ENCODE measurements around the gene TOP1.
A peak's percentile ranks its signal among the peaks of the same experiment; 100 is the strongest.

The TOP1 gene

DNA sequence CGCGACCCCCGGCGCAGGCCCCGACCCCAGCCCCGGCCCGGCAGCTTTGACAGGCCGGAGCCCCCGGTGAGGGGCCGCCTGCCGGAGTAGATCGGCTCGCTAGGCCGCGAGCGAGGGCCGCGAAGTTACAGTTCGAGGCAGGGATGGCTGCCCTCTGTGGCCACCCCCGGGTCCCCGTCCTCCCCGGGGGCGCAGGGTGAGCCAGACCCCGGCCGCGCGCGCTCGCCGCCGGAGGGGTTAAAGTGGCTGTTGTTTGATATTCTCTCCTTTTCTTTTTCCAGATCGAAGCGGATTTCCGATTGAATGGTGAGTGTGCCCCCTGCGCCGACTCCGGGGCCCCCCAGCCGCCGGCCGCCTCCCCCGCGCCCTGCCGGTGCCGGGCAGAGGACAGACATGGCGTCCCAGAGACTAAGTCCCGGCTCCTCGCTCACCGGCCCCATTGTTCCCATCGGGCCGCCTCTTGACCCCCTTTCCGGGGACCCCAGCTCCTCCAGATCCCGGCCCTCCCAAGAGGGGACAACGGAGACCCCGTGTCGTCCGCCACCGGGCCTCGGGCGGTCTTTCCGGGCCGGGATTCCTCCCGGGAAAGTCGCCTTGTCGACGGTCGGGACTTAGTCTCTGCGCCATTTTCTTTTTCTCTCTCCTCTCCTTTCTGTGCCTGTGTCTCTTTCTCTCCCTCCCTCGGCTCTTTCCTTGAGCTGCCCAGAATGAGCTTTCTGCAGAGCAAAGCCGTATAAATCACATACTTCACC lies 704 bp downstream of the TOP1 start:
- ChIA-PET CTCF (interaction anchor here (5.9 kb wide), 1 partner anchor 39 kb away, joined by 19 read pairs; no protein-coding TSS in a partner anchor), POLR2A (interaction anchor here (0.8 to 1.2 kb wide), 4 partner anchors 11 to 58 kb away, joined by 3 to 4 read pairs (median 3); no protein-coding TSS in a partner anchor)
- peaks cover 0 to 15% of the 10 kb centered on the region in 2 experiments; a peak in 1 of 3 replicates for H3K36me3 ChIP-seq (ENCODE audit: control insufficient read depth in 2 of 2, insufficient read depth in 1 of 2, low read length in 2 of 2)
- H3K9me3 ChIP-seq (ENCODE audit: control insufficient read depth, insufficient read depth, low read depth, low read length), result no peaks in the 10 kb centered on the region
- peak overlapping the region; percentile 62 for H3K4me3 ChIP-seq (ENCODE audit: low read depth, low read length)
- H3K27ac ChIP-seq (ENCODE audit: extremely low read depth, low read depth, low read length), result peak overlapping the region; percentile 88
- peaks cover 13% of the 10 kb centered on the region for H3K4me1 ChIP-seq (ENCODE audit: control insufficient read depth, insufficient read depth, low read length)
- TF ChIP-seq ZNF23 (tag by site-specific recombination; IDR thresholded peaks at IDR 0.05; ENCODE audit: borderline replicate concordance) (no peak), ZNF140 (tag by site-specific recombination; IDR thresholded peaks at IDR 0.05) (no peak), GLI4 (tag by site-specific recombination; IDR thresholded peaks at IDR 0.05) (no peak), RBAK (tag by site-specific recombination; IDR thresholded peaks at IDR 0.05) (no peak), ZNF248 (tag by site-specific recombination; IDR thresholded peaks at IDR 0.05) (no peak), ZNF658 (tag by site-specific recombination; IDR thresholded peaks at IDR 0.05) (no peak), ZNF114 (tag by site-specific recombination; IDR thresholded peaks at IDR 0.05) (no peak), ZNF558 (tag by site-specific recombination; IDR thresholded peaks at IDR 0.05) (no peak), MYNN (tag by site-specific recombination; IDR thresholded peaks at IDR 0.05; ENCODE audit: borderline replicate concordance) (no peak), ZBTB21 (tag by site-specific recombination; IDR thresholded peaks at IDR 0.05) (no peak), SP3 (tag by site-specific recombination; IDR thresholded peaks at IDR 0.05) (no peak), ZNF146 (tag by site-specific recombination; IDR thresholded peaks at IDR 0.05) (no peak), KLF16 (tag by site-specific recombination; IDR thresholded peaks at IDR 0.05) (no peak), ZNF121 (tag by site-specific recombination; IDR thresholded peaks at IDR 0.05) (no peak), ZNF350 (tag by site-specific recombination; IDR thresholded peaks at IDR 0.05) (no peak), ZFP37 (tag by site-specific recombination; IDR thresholded peaks at IDR 0.05) (no peak), ZNF404 (tag by site-specific recombination; IDR thresholded peaks at IDR 0.05) (no peak), ZNF292 (tag by site-specific recombination; IDR thresholded peaks at IDR 0.05; ENCODE audit: borderline replicate concordance, low read depth) (no peak), ZNF423 (tag by site-specific recombination; IDR thresholded peaks at IDR 0.05) (no peak), ZNF37A (tag by site-specific recombination; IDR thresholded peaks at IDR 0.05) (no peak), ZNF670 (tag by site-specific recombination; IDR thresholded peaks at IDR 0.05; ENCODE audit: low read depth) (no peak)
- TF ChIP-seq, protein P1, sequence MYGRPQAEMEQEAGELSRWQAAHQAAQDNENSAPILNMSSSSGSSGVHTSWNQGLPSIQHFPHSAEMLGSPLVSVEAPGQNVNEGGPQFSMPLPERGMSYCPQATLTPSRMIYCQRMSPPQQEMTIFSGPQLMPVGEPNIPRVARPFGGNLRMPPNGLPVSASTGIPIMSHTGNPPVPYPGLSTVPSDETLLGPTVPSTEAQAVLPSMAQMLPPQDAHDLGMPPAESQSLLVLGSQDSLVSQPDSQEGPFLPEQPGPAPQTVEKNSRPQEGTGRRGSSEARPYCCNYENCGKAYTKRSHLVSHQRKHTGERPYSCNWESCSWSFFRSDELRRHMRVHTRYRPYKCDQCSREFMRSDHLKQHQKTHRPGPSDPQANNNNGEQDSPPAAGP (tag by site-specific recombination; IDR thresholded peaks at IDR 0.05), result no peak
- TF ChIP-seq, protein P2, sequence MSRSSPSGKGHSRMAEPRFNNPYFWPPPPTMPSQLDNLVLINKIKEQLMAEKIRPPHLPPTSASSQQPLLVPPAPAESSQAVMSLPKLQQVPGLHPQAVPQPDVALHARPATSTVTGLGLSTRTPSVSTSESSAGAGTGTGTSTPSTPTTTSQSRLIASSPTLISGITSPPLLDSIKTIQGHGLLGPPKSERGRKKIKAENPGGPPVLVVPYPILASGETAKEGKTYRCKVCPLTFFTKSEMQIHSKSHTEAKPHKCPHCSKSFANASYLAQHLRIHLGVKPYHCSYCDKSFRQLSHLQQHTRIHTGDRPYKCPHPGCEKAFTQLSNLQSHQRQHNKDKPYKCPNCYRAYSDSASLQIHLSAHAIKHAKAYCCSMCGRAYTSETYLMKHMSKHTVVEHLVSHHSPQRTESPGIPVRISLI (tag by site-specific recombination; IDR thresholded peaks at IDR 0.05), result no peak
- TF ChIP-seq, protein P3, sequence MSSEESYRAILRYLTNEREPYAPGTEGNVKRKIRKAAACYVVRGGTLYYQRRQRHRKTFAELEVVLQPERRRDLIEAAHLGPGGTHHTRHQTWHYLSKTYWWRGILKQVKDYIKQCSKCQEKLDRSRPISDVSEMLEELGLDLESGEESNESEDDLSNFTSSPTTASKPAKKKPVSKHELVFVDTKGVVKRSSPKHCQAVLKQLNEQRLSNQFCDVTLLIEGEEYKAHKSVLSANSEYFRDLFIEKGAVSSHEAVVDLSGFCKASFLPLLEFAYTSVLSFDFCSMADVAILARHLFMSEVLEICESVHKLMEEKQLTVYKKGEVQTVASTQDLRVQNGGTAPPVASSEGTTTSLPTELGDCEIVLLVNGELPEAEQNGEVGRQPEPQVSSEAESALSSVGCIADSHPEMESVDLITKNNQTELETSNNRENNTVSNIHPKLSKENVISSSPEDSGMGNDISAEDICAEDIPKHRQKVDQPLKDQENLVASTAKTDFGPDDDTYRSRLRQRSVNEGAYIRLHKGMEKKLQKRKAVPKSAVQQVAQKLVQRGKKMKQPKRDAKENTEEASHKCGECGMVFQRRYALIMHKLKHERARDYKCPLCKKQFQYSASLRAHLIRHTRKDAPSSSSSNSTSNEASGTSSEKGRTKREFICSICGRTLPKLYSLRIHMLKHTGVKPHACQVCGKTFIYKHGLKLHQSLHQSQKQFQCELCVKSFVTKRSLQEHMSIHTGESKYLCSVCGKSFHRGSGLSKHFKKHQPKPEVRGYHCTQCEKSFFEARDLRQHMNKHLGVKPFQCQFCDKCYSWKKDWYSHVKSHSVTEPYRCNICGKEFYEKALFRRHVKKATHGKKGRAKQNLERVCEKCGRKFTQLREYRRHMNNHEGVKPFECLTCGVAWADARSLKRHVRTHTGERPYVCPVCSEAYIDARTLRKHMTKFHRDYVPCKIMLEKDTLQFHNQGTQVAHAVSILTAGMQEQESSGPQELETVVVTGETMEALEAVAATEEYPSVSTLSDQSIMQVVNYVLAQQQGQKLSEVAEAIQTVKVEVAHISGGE (tag by site-specific recombination; conservative IDR thresholded peaks at IDR 0.05; ENCODE audit: low read depth), result peak; percentile 37
- TF ChIP-seq, protein P4, sequence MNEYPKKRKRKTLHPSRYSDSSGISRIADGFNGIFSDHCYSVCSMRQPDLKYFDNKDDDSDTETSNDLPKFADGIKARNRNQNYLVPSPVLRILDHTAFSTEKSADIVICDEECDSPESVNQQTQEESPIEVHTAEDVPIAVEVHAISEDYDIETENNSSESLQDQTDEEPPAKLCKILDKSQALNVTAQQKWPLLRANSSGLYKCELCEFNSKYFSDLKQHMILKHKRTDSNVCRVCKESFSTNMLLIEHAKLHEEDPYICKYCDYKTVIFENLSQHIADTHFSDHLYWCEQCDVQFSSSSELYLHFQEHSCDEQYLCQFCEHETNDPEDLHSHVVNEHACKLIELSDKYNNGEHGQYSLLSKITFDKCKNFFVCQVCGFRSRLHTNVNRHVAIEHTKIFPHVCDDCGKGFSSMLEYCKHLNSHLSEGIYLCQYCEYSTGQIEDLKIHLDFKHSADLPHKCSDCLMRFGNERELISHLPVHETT (tag by site-specific recombination; IDR thresholded peaks at IDR 0.05), result no peak
- TF ChIP-seq, protein P5, sequence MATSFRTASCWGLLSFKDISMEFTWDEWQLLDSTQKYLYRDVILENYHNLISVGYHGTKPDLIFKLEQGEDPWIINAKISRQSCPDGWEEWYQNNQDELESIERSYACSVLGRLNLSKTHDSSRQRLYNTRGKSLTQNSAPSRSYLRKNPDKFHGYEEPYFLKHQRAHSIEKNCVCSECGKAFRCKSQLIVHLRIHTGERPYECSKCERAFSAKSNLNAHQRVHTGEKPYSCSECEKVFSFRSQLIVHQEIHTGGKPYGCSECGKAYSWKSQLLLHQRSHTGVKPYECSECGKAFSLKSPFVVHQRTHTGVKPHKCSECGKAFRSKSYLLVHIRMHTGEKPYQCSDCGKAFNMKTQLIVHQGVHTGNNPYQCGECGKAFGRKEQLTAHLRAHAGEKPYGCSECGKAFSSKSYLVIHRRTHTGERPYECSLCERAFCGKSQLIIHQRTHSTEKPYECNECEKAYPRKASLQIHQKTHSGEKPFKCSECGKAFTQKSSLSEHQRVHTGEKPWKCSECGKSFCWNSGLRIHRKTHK (tag by site-specific recombination; IDR thresholded peaks at IDR 0.05), result no peak
- TF ChIP-seq, protein P6, sequence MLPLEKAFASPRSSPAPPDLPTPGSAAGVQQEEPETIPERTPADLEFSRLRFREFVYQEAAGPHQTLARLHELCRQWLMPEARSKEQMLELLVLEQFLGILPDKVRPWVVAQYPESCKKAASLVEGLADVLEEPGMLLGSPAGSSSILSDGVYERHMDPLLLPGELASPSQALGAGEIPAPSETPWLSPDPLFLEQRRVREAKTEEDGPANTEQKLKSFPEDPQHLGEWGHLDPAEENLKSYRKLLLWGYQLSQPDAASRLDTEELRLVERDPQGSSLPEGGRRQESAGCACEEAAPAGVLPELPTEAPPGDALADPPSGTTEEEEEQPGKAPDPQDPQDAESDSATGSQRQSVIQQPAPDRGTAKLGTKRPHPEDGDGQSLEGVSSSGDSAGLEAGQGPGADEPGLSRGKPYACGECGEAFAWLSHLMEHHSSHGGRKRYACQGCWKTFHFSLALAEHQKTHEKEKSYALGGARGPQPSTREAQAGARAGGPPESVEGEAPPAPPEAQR (tag by site-specific recombination; IDR thresholded peaks at IDR 0.05), result no peak
- TF ChIP-seq, protein P7, sequence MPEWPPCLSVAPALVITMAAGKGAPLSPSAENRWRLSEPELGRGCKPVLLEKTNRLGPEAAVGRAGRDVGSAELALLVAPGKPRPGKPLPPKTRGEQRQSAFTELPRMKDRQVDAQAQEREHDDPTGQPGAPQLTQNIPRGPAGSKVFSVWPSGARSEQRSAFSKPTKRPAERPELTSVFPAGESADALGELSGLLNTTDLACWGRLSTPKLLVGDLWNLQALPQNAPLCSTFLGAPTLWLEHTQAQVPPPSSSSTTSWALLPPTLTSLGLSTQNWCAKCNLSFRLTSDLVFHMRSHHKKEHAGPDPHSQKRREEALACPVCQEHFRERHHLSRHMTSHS (tag by site-specific recombination; IDR thresholded peaks at IDR 0.05), result no peak

All from HEK293 (cell line).